HEK293T (cell line): Measurements from ENCODE around the gene SPEG.

Experiments
- ARNT ChIP-seq: fragments of 450-650 bp; IDR thresholded peaks from 2 replicates; pipeline ENCODE4 v1.6.1; 2017; ENCODE audit warnings: mild to moderate bottlenecking
- BHLHE40 ChIP-seq: fragments of 450-650 bp; IDR thresholded peaks from 2 replicates; pipeline ENCODE4 v1.6.1; 2016; ENCODE audit warnings: mild to moderate bottlenecking, moderate library complexity, borderline replicate concordance
- CTBP1 ChIP-seq: fragments of 450-650 bp; IDR thresholded peaks from 2 replicates; pipeline ENCODE4 v1.6.1; 2016; ENCODE audit warnings: borderline replicate concordance
- ELF4 ChIP-seq: fragments of 450-650 bp; IDR thresholded peaks from 2 replicates; pipeline ENCODE4 v1.6.1; 2017; ENCODE audit warnings: antibody characterized with exemption
- FOXK2 ChIP-seq: fragments of 450-650 bp; IDR thresholded peaks from 2 replicates; pipeline ENCODE4 v1.6.1; 2016; ENCODE audit warnings: mild to moderate bottlenecking
- FOXM1 ChIP-seq: fragments of 450-650 bp; IDR thresholded peaks from 2 replicates; pipeline ENCODE4 v1.6.1; 2017; ENCODE audit warnings: mild to moderate bottlenecking, borderline replicate concordance
- HDGF ChIP-seq: fragments of 450-650 bp; IDR thresholded peaks from 2 replicates; pipeline ENCODE4 v1.6.1; 2017; ENCODE audit warnings: antibody characterized with exemption, borderline replicate concordance
- LEF1 ChIP-seq: fragments of 450-650 bp; IDR thresholded peaks from 2 replicates; pipeline ENCODE4 v1.6.1; 2017; ENCODE audit warnings: mild to moderate bottlenecking, borderline replicate concordance
- PKNOX1 ChIP-seq: fragments of 450-650 bp; IDR thresholded peaks from 2 replicates; pipeline ENCODE4 v1.6.1; 2016
- SUZ12 ChIP-seq: fragments of 450-650 bp; IDR thresholded peaks from 2 replicates; pipeline ENCODE4 v1.6.1; 2016; ENCODE audit warnings: mild to moderate bottlenecking
- TARDBP ChIP-seq: fragments of 450-650 bp; IDR thresholded peaks from 2 replicates; pipeline ENCODE4 v1.6.1; 2016
- ZNF384 ChIP-seq: fragments of 450-650 bp; IDR thresholded peaks from 2 replicates; pipeline ENCODE4 v1.6.1; 2016

GRCh38 chr2:219408631-219409030, 26.0 kb upstream of the SPEG start:
- TF ChIP-seq FOXK2 (no peak), TARDBP (no peak), PKNOX1 (no peak), FOXM1 (no peak), BHLHE40 (no peak), CTBP1 (no peak), ELF4 (no peak), ARNT (no peak), ZNF384 (no peak), SUZ12 (no peak), LEF1 (no peak), HDGF (no peak)
